Activated CD8-positive, alpha-beta memory T cell treated with anti-CD3 and anti-CD28 coated beads, Interleukin-2, amount 10 ng/mL, durations not matched to agents 7 days and 5 days (primary cell): Measurements from ENCODE around the gene ITPRIP. TPM values are rescaled to one million over a fixed set of nuclear protein-coding genes. Genes with fewer than 3 reads are reported as not detected.

Experiments
- ATAC-seq: fragments of 150-1000 bp; cut with Tn5 transposase; one replicate; pipeline ENCODE4 v1.10.0; 2021; ENCODE audit warnings: moderate library complexity
- CTCF ChIA-PET: fragments of 350-600 bp; sonication (Branson Sonifier 250); formaldehyde crosslinking; loops from one replicate; lab custom pipeline; 2021; ENCODE audit warnings: antibody characterized with exemption; lab: Charles Lee
- DNase-seq: peaks from one replicate; pipeline ENCODE4 v3.0.0-alpha.2; 2020
- H3K27ac Mint-ChIP-seq: one replicate; pipeline ENCODE4 v1.8.0; 2021; ENCODE audit warnings: mild to moderate bottlenecking, mixed read lengths
- H3K27me3 Mint-ChIP-seq: one replicate; pipeline ENCODE4 v1.8.0; 2021; ENCODE audit warnings: mixed read lengths
- H3K36me3 Mint-ChIP-seq: one replicate; pipeline ENCODE4 v1.8.0; 2021; ENCODE audit warnings: mild to moderate bottlenecking, mixed read lengths
- H3K4me1 Mint-ChIP-seq: one replicate; pipeline ENCODE4 v1.8.0; 2021; ENCODE audit warnings: mixed read lengths
- H3K4me3 Mint-ChIP-seq: one replicate; pipeline ENCODE4 v1.8.0; 2021; ENCODE audit warnings: mild to moderate bottlenecking, moderate library complexity, mixed read lengths
- H3K9me3 Mint-ChIP-seq: one replicate; pipeline ENCODE4 v1.8.0; 2022; ENCODE audit warnings: low read depth, mixed read lengths
- total RNA-seq, 2 experiments: library from RNA; stranded (reverse); gene quantifications; one replicate each; pipeline ENCODE4 v1.2.3, GENCODE V29; 2021

Gene ITPRIP
- total RNA-seq, 2 experiments from 2014 or later = 21.6 to 21.9 TPM

- ATAC-seq (no peak), DNase-seq (no peak)
- H3K27me3 Mint-ChIP-seq = no peaks in the 10 kb centered on the region
- peaks cover 4% of the 10 kb centered on the region for H3K36me3 Mint-ChIP-seq
- H3K9me3 Mint-ChIP-seq = no peaks in the 10 kb centered on the region
- H3K27ac Mint-ChIP-seq = peak overlapping the region; percentile 84
- CTCF ChIA-PET = interaction anchor here (1.0 to 4.8 kb wide), 11 partner anchors 10 to 47 kb away, joined by 3 to 35 read pairs (median 5); partner anchors contain the start of gene ITPRIP
- H3K4me3 Mint-ChIP-seq = no peak overlapping the region
- peaks cover 55% of the 10 kb centered on the region for H3K4me1 Mint-ChIP-seq
Measured at GRCh38 chr10:104321226-104321625, 17.0 kb downstream of the ITPRIP start.

- no peaks in the 10 kb centered on the region for H3K9me3 Mint-ChIP-seq
- H3K27me3 Mint-ChIP-seq = no peaks in the 10 kb centered on the region
- DNase-seq (no peak), ATAC-seq (no peak)
- H3K4me1 Mint-ChIP-seq = peaks cover 34% of the 10 kb centered on the region
- H3K36me3 Mint-ChIP-seq = peaks cover 3% of the 10 kb centered on the region
- H3K27ac Mint-ChIP-seq = no peak overlapping the region
- CTCF ChIA-PET = interaction anchor here (1.5 kb wide), 1 partner anchor 31 kb away, joined by 5 read pairs; no protein-coding TSS in a partner anchor
- H3K4me3 Mint-ChIP-seq = no peak overlapping the region
Measured at GRCh38 chr10:104318810-104319741, 19.2 kb downstream of the ITPRIP start.

DNA sequence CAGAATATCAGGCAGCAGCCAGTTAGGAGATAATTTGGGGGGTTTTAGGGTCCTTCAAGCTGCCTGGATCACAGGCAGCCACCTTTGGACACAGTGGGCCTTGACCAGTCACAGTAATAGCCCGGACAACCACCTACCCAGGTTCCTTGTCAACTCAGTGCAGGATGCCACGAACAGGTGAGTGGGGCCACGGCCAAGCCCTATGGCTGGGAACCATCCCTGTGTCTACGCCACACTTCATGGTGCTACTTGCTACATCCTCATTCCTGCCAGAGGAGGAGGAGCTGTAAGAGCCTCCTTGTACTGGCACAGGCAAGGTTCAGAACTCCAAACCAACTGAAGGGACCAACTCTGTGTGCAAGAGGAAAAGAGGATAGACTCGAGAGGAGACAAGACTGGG, 19.9 kb downstream of the ITPRIP start:
- Mint-ChIP-seq H3K27me3 (no peaks in the 10 kb centered on the region), H3K9me3 (no peaks in the 10 kb centered on the region), H3K4me1 (peaks cover 27% of the 10 kb centered on the region), H3K4me3 (no peak overlapping the region), H3K27ac (no peak overlapping the region), H3K36me3 (peaks cover 10% of the 10 kb centered on the region)
- DNase-seq = no peak
- ATAC-seq = no peak
- CTCF ChIA-PET = interaction anchor here (1.5 kb wide), 1 partner anchor 32 kb away, joined by 5 read pairs; no protein-coding TSS in a partner anchor

DNA sequence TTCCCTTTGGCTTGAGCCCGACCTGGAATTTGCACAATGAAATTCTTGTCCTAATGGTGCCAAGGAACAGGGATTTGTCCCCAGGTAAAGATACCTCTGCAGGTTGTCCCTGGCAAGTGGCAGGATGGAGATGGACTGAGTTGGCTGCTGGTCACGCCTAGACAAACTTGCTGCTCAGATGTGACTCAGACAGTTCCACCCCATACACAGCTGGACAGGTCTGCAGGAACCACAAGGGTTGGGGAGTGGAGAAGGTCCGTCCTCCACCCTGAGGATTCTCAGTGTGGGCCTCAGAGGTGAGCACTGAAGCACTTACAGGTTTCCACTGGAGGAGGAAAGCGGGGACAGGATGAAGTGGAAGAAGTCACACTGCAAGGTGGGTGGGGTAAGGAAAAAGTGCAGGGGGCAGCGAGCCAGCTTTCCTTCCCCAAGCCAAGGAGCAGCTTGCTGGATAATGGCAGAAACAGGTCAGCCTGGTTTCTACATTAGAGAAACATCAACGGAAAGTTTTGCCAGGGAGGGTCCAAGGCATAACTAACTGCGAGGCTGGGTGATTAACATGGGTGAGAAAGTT, 20.5 kb downstream of the ITPRIP start:
- CTCF ChIA-PET = interaction anchor here (1.5 kb wide), 1 partner anchor 32 kb away, joined by 5 read pairs; no protein-coding TSS in a partner anchor
- H3K27me3 Mint-ChIP-seq = no peaks in the 10 kb centered on the region
- H3K27ac Mint-ChIP-seq = no peak overlapping the region
- peaks cover 21% of the 10 kb centered on the region for H3K4me1 Mint-ChIP-seq
- DNase-seq (no peak), ATAC-seq (no peak)
- no peaks in the 10 kb centered on the region for H3K9me3 Mint-ChIP-seq
- H3K4me3 Mint-ChIP-seq = no peak overlapping the region
- H3K36me3 Mint-ChIP-seq = peaks cover 14% of the 10 kb centered on the region

- CTCF ChIA-PET = interaction anchor here (1.3 to 1.5 kb wide), 2 partner anchors 11 to 33 kb away, joined by 3 to 5 read pairs; no protein-coding TSS in a partner anchor
- Mint-ChIP-seq H3K36me3 (peaks cover 15% of the 10 kb centered on the region), H3K4me1 (peaks cover 16% of the 10 kb centered on the region), H3K4me3 (no peak overlapping the region), H3K27ac (no peak overlapping the region), H3K9me3 (no peaks in the 10 kb centered on the region), H3K27me3 (no peaks in the 10 kb centered on the region)
- DNase-seq (no peak), ATAC-seq (no peak)
Measured at GRCh38 chr10:104317269-104317710, 21.0 kb downstream of the ITPRIP start.

DNA sequence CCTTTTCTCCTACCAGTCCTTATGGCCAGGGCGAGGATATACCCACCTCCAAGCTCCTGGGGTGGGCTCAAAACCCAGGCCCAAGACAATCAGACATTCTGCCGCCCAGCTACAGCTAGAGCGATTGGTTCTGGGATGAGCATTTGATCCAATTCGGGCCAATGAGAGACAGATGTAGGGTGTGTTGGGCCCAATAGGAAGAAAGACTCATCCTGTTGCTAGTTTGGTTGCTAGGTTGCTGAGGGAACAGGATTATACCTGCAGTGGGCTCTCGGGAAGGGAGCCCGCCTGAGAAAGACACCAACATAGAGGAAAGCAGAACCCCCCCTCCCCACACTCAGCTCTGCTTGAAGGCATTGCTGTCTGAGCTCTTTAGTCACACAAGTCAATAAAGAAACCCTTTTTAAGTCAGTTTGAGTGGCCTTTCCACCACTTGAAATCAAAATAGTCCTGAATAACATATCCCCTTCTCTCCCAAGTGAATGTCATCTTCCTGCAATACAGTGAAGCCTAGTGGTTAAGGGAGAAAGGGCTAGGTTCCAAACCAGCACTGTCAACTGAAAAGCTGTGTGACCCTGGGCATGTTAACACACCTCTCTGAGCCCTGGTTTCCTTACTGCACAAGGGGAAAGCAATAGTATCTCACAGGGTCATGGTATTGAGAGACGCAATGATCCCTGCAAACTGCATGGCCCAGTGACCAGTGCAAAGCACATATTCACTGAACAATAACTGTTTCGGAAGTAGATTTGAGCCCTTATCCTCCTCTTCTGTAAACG, 21.8 kb downstream of the ITPRIP start:
- H3K4me1 Mint-ChIP-seq = peaks cover 8% of the 10 kb centered on the region
- no peaks in the 10 kb centered on the region for H3K9me3 Mint-ChIP-seq
- no peak overlapping the region for H3K27ac Mint-ChIP-seq
- no peak overlapping the region for H3K4me3 Mint-ChIP-seq
- CTCF ChIA-PET = interaction anchor here (1.3 to 14.7 kb wide), 3 partner anchors 10 to 33 kb away, joined by 3 to 270 read pairs (median 9); partner anchors contain the start of genes CFAP58 and ITPRIP
- no peak for ATAC-seq
- H3K27me3 Mint-ChIP-seq = no peaks in the 10 kb centered on the region
- peaks cover 20% of the 10 kb centered on the region for H3K36me3 Mint-ChIP-seq
- no peak for DNase-seq

DNA sequence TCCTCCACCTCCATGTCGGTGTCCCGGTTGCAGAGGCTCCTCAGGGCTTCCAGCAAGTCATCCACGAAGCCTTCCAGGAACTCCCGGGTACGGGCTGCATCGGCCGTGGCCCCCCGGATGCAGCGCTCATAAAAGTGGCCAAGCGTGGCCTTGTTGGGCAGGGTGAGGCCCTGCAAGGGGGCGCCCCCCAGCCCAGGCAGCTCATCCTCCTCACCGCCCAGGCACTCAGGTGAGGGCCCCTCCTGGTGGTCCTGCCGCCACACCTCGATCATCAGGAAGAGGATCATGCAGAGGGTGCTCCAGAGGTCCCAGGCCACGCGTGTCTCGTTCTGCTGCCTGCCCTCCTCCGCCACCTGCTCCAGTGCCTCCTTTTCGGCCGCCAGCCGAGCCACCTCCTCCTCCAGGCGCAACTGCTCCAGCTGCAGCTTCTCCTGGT, 22.8 kb downstream of the ITPRIP start:
- Mint-ChIP-seq H3K4me1 (peaks cover 6% of the 10 kb centered on the region), H3K27ac (no peak overlapping the region), H3K27me3 (no peaks in the 10 kb centered on the region), H3K36me3 (peaks cover 23% of the 10 kb centered on the region), H3K4me3 (no peak overlapping the region), H3K9me3 (no peaks in the 10 kb centered on the region)
- DNase-seq (no peak), ATAC-seq (no peak)
- CTCF ChIA-PET = interaction anchor here (1.2 to 14.7 kb wide), 4 partner anchors 11 to 41 kb away, joined by 4 to 270 read pairs (median 8); partner anchors contain the start of genes CFAP58 and ITPRIP

DNA sequence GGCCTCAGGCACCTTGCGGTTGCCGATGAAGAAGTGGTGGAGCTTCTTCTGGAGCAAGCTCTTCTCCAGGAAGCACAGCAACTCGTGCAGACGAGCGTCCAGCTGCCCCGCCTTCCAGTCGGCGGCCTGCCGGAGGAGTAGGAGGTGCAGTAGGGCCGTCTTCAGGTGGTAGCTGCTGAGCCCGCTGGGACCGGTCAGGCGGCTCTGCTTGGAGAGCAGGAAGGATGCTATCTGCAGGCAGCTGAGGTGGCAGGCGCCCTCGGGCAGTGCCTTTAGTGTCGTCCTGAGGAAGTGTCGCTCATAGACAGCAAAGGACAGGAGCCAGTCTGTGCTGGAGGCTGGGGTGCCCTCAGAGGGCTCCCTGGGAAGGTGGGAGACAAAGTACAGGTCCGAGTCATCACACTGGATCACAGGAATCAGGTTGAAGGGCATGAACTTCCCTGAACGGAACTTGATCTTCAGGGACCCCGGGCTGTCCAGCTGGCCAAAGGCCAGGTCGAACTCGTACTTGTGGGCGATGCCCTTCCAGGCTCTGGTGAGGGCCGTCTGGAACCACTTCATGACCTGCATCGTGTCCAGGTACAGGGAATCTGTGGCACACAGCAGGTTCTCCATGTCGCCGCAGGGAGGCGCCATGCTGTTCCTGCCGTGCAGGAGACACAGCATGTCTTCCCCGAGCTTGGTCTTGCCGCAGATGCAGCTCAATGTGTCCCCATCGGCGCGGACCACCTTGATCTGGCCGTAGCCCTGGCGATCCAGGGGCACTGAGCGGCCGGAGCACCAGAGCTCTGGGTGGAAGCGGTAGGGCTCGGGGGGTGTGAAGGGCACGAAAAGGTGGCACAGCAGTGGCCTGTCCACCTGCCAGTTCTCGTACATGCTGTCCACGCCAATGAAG, 23.4 kb downstream of the ITPRIP start:
- CTCF ChIA-PET = interaction anchor here (1.1 to 14.7 kb wide), 6 partner anchors 9 to 41 kb away, joined by 3 to 270 read pairs (median 8); partner anchors contain the start of genes CFAP58 and ITPRIP
- Mint-ChIP-seq H3K27me3 (no peaks in the 10 kb centered on the region), H3K36me3 (peaks cover 26% of the 10 kb centered on the region), H3K4me3 (no peak overlapping the region), H3K9me3 (no peaks in the 10 kb centered on the region), H3K27ac (no peak overlapping the region), H3K4me1 (peaks cover 5% of the 10 kb centered on the region)
- ATAC-seq (no peak), DNase-seq (no peak)

DNA sequence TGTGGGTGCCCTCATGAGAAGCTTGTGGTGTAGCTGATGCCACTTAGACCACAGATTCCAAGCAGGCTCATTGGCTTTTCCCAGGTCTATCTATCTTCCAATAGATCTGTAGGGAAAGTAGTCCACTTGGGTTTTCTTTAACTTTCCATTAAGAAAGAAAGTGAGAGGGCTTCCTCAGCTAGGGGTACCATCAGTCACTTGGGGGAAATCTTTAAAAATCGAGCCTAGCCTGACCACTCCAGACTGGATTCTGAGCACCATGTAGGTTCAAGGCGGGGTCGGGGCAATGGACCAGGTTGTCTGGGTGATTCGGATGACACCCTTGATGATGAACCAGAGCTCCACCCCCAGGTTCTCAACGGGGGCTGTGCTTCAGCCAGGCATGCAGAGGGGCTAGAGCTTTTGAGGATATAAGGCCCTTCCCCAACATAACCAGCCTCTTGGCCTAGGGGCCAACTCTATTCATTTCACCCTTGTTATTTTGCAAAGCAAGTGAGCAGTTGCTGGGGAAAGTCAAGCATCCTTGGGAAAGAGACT, 27.0 kb downstream of the ITPRIP start:
- Mint-ChIP-seq H3K27me3 (no peaks in the 10 kb centered on the region), H3K9me3 (no peaks in the 10 kb centered on the region), H3K27ac (no peak overlapping the region), H3K4me1 (peaks cover 25% of the 10 kb centered on the region), H3K4me3 (no peak overlapping the region), H3K36me3 (peaks cover 32% of the 10 kb centered on the region)
- ATAC-seq (no peak), DNase-seq (no peak)
- CTCF ChIA-PET = interaction anchor here (0.8 to 14.7 kb wide), 5 partner anchors 10 to 39 kb away, joined by 3 to 270 read pairs (median 4); partner anchors contain the start of genes CFAP58 and ITPRIP

DNA sequence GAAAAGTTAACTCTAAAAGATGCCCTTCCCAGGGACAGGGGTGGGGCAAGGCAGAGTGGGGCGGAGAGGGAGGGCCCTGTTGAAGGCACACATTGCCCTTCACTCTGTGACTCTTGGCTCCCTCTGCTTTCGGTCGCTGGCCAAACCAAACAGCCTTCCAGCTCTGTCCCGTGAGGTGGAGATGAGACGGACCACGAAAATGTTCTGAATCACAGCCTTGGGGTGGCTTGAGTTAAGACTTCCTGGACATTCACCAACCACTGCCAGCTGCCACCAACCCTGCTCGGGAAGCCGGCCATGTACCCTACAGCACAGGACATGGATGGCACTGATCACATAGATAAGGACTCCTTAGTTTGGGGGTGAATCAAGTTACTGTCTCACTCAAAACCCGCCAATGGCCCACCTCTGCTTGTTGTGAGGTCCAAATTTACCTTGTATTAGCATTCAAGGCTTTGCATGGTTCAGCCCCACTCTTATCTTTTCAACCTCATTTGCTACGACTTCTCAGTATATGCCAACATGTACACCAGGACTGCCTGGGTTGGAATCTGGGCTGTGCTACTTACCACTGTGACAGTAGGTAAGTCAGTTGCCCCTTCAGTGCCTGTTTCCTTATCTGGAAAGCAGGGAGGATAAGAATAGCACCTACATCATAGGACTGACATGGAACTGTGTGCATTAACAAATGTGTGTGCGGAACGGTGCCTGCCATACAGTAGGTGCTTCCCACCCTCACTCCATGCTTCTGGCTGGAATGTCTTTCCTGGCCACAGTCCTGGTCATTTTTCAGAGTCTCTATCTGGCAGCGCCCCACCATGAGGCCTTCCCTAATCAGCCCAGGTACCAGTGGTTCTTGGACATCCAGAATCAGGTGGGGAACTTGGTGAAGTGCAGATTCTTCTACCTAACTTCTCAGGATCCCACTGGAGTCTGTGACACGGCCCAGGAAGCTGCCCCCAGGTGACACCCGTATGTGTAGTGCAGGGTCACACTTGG, 28.0 kb downstream of the ITPRIP start:
- H3K9me3 Mint-ChIP-seq = no peaks in the 10 kb centered on the region
- no peak overlapping the region for H3K27ac Mint-ChIP-seq
- ATAC-seq = no peak
- H3K27me3 Mint-ChIP-seq = no peaks in the 10 kb centered on the region
- no peak overlapping the region for H3K4me3 Mint-ChIP-seq
- peaks cover 31% of the 10 kb centered on the region for H3K4me1 Mint-ChIP-seq
- CTCF ChIA-PET = interaction anchor here (0.8 to 14.7 kb wide), 4 partner anchors 19 to 40 kb away, joined by 3 to 270 read pairs (median 7); partner anchors contain the start of gene CFAP58
- DNase-seq = no peak
- H3K36me3 Mint-ChIP-seq = peaks cover 29% of the 10 kb centered on the region
